Ishikawa (cell line): ENCODE data around the gene ZNF853.

ENCODE experiments used
- CEBPB ChIP-seq: IDR thresholded peaks from 2 replicates; pipeline ENCODE4 v1.6.1; 2012
- CREB1 ChIP-seq: IDR thresholded peaks from 2 replicates; pipeline ENCODE4 v1.6.1; 2012; ENCODE audit warnings: low read depth
- EGR1 ChIP-seq: IDR thresholded peaks from 2 replicates; pipeline ENCODE4 v1.6.1; 2012
- EP300 ChIP-seq: IDR thresholded peaks from 2 replicates; pipeline ENCODE4 v1.6.1; 2012; ENCODE audit warnings: borderline replicate concordance
- FOXM1 ChIP-seq: IDR thresholded peaks from 2 replicates; pipeline ENCODE4 v1.6.1; 2012; ENCODE audit warnings: low read depth, borderline replicate concordance
- MAX ChIP-seq: IDR thresholded peaks from 2 replicates; pipeline ENCODE4 v1.6.1; 2012
- NFIC ChIP-seq: IDR thresholded peaks from 2 replicates; pipeline ENCODE4 v1.6.1; 2012
- RAD21 ChIP-seq: IDR thresholded peaks from 2 replicates; pipeline ENCODE4 v1.6.1; 2012; ENCODE audit warnings: low read depth
- REST ChIP-seq: IDR thresholded peaks from 2 replicates; pipeline ENCODE4 v1.6.1; 2012; ENCODE audit warnings: low read depth, mild to moderate bottlenecking
- TAF1 ChIP-seq: IDR thresholded peaks from 2 replicates; pipeline ENCODE4 v1.6.1; 2012; ENCODE audit warnings: low read depth, mild to moderate bottlenecking
- TCF12 ChIP-seq: IDR thresholded peaks from 2 replicates; pipeline ENCODE4 v1.6.1; 2012; ENCODE audit warnings: low read depth
- TEAD4 ChIP-seq: IDR thresholded peaks from 2 replicates; pipeline ENCODE4 v1.6.1; 2012
- USF1 ChIP-seq: IDR thresholded peaks from 2 replicates; pipeline ENCODE4 v1.6.1; 2012
- YY1 ChIP-seq: IDR thresholded peaks from 2 replicates; pipeline ENCODE4 v1.6.1; 2012; ENCODE audit warnings: low read depth
- ZBTB7A ChIP-seq: IDR thresholded peaks from 2 replicates; pipeline ENCODE4 v1.6.1; 2012; ENCODE audit warnings: low read depth

The ZNF853 gene

DNA sequence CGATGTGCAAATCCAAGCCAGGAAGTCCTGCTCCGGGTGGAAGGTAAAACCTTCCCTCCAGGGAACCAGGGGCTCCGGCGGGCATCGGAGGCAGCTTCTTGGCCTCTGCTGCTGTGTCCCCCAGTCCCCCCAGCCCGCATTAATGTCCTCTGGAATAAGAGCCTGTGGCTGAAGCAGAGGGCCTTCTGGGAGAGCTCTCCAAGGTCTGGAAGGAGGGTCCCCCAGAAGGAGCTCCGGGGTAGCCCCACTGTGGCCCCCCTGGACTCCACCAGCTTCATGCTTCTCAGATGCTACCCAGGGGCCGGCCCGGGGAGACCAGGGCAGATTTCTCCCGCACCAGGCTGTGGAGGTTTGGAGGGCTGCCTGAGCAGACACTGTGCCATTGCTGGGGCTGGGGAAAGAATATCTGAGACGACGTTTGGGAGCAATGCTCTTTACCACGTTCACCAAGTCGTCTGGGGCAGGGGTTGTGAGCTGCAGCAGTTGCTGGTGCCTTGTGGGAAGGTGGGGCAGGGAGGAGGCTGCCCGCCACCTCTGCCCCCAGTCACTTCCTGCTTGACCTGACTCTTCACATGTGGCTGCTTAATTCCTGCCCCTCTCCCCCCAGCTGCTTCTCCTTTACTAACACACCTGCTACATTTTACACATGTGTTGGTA lies 8.3 kb downstream of the ZNF853 start:
- no peak for TF ChIP-seq ZBTB7A
- no peak for TF ChIP-seq CEBPB
- no peak for TF ChIP-seq TAF1
- no peak for TF ChIP-seq EGR1
- no peak for TF ChIP-seq USF1
- no peak for TF ChIP-seq REST
- TF ChIP-seq TCF12, result no peak
- TF ChIP-seq RAD21, result no peak
- no peak for TF ChIP-seq CREB1
- no peak for TF ChIP-seq NFIC
- TF ChIP-seq MAX, result no peak
- TF ChIP-seq EP300, result no peak
- TF ChIP-seq TEAD4, result no peak
- no peak for TF ChIP-seq YY1
- no peak for TF ChIP-seq FOXM1

GRCh38 chr7:6624246-6624611 lies 8.8 kb downstream of the ZNF853 start:
- TF ChIP-seq RAD21, result no peak
- no peak for TF ChIP-seq TEAD4
- no peak for TF ChIP-seq NFIC
- TF ChIP-seq YY1, result no peak
- TF ChIP-seq TCF12, result no peak
- TF ChIP-seq USF1, result no peak
- TF ChIP-seq EGR1, result no peak
- TF ChIP-seq EP300, result no peak
- no peak for TF ChIP-seq REST
- TF ChIP-seq ZBTB7A, result no peak
- no peak for TF ChIP-seq MAX
- no peak for TF ChIP-seq CREB1
- TF ChIP-seq CEBPB, result no peak
- TF ChIP-seq TAF1, result no peak

GRCh38 chr7:6628045-6628444 lies 12.6 kb downstream of the ZNF853 start:
- TF ChIP-seq FOXM1, result no peak
- no peak for TF ChIP-seq CEBPB
- TF ChIP-seq EGR1, result no peak
- TF ChIP-seq ZBTB7A, result no peak
- no peak for TF ChIP-seq TCF12
- no peak for TF ChIP-seq CREB1
- no peak for TF ChIP-seq REST
- no peak for TF ChIP-seq MAX
- no peak for TF ChIP-seq RAD21
- TF ChIP-seq TEAD4, result no peak
- TF ChIP-seq NFIC, result no peak
- no peak for TF ChIP-seq YY1
- TF ChIP-seq TAF1, result no peak
- no peak for TF ChIP-seq USF1
- no peak for TF ChIP-seq EP300
